ENCODE measurements around the gene PACRG.

The PACRG gene

DNA sequence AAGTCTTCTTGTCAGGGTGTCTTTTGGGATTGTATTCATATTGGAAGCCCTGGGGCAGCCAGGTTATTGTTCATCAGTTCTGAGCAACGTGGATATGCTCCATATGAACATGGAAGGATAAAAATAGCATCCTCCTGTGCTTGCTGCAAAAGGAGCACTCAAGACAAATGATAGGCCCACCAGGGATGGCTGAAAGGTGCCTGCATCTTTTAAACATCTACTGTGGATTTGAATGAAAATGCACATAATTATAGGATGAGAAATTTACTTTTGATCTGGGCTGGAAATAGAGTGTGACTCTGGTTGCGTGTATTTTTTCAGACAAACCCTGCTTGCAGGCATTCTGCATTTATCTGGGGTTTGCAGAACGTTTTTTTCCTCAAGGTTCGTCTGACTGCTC, 299.1 kb downstream of the PACRG start:
- no peak for DNase-seq

DNA sequence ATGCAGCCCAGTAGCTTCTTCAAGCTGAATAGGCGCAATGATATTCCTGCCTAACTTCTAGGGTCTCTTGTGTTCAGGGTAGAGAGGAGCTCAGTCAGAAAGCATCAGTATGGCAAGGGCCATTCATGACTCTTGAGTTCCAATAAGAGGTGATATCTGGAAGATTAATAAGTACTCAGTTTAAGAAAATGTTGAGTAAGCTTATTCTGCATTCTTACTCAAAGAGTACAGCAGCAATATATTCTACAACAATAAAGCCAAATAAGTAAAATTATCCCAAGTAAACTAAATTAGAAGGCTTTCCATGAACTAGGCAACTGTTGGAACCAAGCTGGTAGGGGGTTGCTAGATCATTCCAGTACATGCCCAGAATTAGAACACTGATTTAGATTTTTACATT, 303.2 kb downstream of the PACRG start:
- DNase-seq: no peak

DNA sequence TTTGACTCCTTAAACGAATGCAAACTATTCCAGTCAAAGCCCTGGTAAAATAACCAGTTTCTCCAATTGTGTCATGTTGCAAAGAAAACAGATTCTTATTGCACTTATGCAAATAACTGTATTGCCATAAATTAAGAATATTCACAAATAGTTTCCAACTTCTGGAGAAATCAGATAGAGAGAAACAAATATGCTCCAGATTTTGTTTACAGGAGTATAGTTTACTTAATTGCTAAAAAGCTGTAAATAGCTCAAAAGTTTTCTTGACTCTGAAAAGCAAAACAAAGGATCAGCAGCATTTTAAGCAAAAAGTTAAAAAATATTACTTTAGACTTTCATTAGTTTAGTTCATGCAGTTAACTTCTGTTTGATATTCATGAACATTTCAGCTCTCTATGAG, 304.2 kb downstream of the PACRG start:
- DNase-seq: no peak

DNA sequence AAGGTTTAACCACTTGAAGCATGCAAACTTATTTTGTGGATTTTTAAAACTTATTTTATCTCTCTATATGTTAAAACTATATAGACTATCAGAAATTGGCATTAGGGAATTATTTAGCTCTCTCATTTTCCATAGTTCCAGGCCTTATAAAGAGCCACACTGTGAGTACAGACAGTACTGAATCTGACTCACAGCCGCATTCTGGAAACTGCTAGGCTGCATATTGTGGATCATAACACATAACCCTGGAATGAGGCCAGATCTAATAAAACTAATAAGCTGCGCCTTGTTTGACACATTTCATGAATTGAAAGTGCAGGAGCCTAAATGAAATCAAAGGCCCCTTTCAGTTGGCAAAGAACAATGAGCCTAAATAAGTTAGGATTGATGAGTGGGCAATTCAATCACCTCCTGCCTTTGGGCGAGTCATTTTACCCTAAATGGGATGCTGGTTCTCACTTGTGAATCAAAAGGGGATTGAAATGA, 308.4 kb downstream of the PACRG start:
- peak; percentile 21 for DNase-seq

DNA sequence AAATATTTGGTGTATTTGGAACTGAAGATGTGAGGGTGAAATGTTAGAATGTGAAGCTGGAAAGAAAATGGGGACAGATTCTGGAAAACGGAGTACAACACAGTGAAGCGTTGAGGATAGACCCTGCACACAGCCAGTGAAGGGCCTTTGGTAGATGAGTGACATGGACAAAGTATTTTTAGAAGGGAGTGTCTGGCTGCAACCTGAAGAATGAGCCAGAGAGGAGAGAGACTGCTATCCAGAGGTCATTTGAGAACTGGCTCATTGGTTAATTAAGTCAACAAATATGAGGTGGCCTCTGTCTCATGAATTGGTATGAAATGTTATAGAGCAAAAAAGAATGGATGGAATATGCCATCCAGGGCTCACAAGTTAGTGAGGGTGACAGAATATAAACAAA, 310.5 kb downstream of the PACRG start:
- no peak for DNase-seq

DNA sequence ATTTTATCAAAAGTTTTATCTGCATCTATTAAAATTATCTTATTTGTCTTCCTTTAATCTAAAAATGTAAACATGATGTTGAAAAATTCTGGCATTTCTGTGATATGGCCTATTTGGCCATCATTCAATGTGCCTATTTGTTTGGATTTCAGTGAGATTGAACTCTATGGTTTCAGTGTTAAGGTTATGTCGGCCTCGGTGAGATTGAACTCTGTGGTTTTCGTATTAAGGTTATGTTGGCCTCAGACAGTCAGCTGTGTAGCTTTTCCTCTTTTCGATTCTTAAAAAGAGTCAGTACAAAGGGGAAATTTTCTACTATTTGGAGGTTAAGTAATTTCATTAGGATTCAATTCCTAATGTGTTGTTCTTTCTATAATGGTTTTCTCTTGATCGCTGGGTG, 320.6 kb downstream of the PACRG start:
- DNase-seq: no peak

DNA sequence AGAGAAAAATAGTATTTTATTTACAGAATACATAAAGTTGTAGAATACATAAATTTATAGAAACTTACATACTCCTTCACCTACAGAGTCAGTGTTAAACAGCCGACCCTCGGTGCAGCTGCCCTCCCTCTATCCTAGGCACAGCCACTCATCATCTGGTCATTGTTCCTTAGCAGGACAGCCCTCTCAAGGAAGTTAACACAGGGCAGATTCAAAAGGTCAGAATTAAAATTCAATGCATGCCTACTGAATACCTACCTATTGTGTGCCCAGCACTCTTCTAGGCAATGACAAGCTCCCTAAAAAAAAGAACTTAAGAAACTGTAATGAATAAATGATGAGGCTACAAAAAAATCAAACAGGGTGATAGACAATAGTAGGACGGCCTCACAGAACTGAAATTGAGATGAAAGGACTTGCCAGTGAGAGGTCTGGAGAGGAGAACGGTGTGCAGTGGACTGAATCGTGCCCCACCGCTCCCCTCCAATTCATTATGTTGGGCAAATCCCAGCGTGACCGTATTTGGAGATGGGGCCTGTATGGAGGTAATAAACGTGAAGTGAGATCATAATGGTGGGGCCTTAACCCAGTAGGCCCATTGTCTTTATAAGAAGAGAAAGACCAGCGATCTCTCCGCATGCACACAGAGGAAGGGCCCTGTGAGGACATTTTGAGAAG, 326.0 kb downstream of the PACRG start:
- DNase-seq: no peak

DNA sequence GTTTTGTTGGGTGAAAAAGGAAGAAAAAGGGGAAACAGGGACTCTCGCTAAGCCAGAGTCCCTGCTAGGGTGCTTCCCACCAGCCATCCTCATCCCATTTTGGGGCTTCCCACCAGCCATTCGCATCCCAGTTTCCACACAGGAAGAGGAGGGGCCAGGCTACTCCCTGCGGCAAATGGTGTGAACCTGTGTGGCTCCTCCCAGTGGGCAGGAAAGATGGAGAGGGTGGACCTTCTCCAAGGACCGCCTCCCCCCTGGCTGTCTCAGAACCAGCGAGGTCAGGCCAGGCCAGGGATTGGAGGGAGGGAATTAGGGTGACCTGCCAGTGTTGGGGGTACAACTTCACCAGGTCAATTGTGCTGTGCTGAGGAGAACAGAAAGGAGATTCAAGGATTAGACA, 326.9 kb downstream of the PACRG start:
- DNase-seq: no peak

DNA sequence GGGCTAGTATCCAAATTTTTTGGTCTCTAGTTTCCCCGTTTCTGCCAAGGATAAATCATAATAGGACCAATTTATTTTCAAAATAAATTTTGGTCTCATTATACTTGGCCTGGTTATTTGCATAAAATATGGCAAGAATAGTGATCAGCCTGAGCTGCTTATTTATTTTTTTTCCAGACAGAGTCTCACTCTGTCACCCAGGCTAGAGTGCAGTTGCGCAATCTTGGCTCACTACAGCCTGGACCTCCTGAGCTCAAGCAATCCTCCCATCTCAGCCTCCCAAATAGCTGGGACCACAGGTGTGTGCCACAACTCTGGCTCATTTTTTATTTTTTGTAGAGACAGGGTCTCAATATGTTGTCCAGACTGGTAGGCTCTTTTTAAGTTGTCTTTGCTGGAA, 329.5 kb downstream of the PACRG start:
- no peak for DNase-seq

DNA sequence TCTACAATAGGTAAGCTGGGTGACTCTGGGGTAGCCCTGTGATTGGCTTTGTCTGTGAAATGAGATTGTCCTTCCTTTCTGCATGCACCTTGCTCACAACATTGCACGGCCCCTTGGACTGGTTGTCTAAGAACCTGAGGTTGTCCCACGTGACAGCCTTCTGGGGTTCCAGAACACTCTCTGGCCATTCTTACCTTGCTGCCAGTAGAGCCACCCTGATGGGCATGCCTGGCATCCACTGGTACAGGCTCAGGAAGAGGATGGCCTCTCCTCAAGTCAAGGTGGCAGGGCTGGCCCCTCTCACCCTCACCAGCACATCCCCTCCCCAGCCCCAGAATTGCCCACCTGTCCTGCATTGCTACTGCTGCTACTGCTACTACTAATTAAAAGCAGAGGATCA, 335.0 kb downstream of the PACRG start:
- DNase-seq: no peak

DNA sequence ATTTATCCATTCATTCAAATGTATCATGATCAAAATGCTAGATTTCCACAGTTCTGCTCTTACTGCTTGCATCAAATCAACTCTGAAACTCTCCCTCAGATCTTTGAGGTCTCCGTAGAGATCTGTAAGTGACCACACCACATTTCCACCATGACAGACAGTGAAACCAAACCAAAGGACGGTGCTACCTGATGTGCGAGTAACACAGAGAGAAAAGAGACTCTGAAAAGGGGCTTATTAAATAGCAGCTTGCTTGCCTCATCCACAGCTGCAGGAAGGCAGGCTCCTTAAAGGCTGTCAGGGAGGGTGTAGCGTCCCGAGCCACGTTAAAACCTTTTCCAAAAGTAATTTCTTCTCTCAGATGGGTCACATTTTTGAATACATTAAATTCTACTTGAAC, 335.8 kb downstream of the PACRG start:
- DNase-seq: no peak

DNA sequence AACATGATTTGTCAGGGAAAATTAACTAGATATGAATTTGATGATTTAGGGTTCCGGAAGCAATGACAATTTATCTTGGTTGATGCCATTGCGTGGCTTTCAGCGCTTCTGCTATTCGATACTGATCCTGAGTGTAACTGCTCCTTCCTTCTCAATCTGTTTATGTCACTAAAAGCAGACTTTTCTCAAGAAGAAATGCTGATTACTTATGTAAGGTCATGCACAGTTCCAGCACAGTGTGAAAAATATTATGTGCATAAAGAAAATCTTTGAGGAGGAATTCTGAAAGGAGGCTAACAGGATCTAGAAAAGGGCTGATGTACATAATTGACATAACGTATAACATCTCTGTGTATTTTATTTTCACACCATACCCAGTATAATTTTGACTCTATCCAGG, 336.6 kb downstream of the PACRG start:
- DNase-seq: no peak

DNA sequence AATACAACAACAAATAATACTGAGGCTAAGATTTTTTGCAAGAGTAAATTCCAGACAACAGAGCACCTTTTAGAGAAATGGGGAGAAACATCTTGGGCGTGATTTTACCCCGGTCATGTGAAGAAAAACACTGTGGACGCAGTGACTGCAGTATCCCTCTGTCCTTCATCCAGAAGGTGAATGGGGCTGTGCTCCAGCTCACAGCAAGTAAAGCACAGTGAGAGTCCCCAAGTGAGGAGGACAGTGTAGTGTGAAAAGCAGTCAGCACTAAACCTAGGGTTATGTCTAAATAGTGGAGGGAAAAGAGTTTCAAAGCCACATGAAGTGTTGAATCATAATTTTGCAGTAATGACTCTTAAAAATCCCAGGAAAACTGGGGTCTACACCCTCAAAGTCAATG, 338.4 kb downstream of the PACRG start:
- no peak for DNase-seq

DNA sequence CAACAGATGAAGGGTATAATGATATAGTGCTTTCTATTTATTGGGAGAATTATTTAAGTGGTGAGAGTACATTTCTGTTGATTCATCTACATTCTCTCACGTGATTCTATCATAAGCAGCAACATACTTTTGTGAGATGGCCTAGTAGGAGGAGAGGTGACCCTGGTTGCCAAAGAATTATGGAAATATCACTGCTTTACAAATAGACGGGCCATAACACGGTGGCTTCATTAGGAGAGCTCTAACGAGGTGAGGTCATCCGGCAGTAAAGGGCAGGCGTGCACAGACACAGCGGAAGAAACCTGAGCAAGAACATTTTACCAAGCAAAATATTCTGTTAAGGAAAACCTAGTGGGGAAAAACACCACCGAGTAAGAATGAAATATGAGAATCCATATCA, 349.4 kb downstream of the PACRG start:
- DNase-seq: no peak

DNA sequence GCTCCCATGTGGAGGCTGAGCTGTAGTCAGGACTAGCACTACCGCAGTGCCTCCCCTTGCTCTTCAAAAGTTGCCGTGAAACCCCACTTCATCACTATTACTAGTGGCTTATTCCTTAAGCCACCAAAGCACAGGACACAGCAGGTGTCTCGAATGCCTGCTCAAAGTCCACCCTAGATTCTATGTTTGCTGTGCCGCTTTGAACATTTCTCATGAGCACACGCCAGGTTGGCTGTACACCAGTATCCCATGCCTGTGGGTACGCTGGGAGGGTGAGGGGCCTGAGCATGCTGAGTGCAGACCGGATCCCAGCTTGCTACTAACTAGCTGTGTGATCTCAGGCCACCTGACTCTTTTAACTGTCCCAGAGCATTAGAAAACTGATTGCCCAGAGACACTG, 350.9 kb downstream of the PACRG start:
- no peak for DNase-seq

DNA sequence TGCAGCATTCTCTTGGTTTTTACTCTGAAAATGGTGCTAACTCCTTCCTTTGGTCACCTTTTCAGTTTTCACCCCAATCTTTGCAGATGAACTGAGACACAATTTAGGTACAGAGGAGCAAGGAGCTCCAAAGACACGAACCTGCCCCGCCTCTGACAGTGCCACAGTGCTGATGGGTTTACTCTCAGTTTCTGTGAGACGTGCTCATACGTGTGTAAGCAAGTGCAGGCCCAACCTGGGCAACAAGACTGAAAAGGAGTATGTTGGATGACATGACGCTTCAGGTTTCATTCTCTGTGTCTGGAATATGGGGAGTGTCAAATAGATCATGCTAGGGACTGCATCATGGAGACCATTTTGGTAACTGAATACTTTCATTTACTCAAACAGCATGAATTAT, 352.5 kb downstream of the PACRG start:
- no peak for DNase-seq

DNA sequence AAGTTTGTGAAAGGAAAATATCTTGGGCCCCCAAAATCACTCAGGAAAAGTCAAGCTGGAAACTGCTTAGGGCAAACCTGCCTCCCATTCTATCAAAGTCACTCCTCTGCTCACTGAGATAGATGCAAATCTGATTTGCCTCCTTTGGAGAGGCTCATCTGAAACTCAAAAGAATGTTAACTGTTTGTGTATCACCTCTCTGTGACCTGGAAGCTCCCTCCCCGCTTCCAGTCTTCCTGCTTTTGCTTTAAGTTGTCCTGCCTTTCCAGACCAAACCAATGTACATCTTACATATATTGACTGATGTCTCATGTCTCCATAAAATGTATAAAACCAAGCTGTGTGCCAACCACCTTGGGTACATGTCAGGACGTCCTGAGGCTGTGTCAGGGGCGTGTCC, 355.4 kb downstream of the PACRG start:
- DNase-seq: no peak

DNA sequence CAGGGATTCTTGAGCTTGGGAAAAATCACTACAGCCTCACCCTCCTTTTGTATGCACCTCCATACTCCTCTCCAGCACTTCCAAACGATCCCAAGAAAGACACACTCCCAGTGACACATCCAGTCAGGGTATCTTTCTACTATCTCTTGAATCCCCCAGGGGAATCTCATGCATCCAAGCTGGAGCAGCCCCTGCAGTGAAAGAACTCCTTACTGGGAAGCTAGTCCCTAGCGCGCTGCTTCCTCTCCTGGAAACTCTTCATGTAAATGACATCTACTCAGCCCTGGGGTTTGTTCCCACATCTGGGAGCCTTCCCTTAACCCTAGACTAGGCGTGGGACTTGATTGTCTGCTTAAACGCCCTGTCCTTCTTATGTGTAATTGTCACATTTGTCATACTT, 357.7 kb downstream of the PACRG start:
- DNase-seq: no peak

DNA sequence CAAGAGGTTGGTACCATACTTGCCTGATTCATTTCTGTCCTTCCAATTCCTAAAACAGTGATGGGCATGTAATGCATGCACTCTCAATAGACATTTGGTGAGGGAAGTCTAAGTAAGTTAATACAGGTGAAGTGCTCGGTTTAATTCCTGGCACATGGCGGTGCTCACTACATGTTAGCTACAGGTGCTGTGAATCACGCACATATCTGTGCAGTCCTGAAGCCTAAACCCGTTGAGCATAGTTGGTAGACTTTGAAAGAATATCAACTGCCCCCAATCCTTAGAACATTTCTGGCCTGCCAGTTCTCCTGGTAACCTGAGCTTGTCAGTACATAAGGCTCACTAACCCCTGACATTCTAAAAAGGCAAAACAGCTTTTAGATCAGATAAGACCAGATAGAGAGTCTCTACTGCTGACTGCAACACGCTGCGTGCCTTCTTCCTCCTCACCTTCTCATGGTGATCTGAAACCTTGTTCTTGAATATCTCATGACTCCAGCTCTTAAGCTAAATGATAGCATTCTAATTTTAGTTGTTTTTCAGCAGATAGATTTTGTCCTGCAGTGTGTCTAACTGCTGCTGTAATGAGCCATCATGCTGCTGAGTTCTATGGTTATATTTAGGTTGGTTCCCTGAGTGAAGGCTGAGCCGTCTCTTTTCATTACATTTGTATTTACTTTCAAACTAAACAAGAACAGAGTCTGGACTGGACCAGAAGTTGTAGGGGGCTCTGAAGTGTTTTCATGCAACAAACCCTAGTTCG, 358.3 kb downstream of the PACRG start:
- no peak for DNase-seq

DNA sequence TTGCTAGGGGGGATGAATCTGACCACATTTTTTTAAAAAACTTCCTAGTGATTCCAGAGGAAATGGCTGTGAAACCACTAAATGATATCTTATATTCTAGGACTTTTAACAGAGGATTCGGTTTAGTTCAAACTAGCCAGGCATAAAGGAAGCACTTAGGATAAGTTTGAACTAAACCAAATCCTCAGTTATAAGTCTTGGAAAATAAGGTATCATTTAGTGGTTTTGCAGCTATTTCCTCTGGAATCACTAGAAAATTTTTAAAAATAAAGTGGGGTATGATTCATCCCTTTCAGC, 358.8 kb downstream of the PACRG start:
- DNase-seq: peak; percentile 72

DNA sequence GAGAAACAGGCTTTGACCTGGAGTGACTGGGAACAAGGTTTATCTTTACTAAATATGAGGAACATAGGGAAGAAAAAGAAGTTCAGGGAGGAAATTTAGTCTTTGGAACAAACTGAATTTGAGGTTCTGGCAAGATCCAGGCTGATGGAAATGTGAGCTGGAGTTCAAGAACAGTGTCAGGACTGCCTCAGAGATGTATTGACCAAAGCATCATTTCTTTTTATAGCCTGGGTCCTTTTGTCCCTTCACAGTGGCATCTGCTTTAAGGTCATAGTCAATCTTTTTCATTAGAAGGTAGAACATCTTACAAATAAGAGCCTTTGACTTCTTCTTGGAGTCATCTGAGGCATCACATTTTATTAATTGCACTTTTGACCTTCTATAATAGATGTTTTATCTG, 360.2 kb downstream of the PACRG start:
- DNase-seq: no peak

DNA sequence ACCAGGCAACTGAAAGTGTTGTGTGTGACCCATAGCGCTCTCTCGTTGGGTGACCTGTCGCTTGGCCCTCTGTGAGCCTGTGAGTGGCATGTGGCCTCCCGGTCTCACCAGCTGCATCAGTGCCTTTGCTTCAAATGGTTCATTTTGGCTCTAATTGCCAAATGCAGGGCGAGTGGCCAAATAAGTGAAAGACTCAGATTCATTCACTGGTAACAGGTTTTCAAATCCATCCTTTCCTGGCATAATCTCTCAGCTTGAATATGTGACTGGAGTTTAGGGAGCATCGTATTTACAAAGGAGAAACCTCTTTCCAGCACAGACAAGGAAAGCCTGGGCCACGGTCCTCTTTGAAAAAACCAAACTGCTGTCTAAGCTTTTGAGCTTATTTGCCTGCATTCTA, 365.1 kb downstream of the PACRG start:
- DNase-seq: no peak

DNA sequence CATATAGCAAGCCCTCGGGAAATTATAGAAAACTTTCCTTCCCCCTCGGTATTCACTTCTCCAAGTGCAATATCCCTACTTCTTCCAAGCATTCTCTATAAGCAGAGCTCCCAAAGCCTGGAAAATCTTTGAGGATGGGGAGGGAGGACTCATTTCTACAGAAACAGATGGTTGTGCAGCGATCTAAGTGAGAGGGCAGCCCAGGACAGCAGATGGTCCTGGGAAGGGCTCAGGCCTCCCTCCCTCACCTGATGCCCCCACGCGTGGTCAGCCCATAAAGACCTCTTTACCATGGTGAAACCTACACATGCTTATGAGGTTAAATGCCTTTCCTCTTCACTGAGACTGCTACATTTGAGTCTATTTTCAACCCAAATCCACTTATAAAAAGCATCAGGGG, 367.1 kb downstream of the PACRG start:
- DNase-seq: no peak

DNA sequence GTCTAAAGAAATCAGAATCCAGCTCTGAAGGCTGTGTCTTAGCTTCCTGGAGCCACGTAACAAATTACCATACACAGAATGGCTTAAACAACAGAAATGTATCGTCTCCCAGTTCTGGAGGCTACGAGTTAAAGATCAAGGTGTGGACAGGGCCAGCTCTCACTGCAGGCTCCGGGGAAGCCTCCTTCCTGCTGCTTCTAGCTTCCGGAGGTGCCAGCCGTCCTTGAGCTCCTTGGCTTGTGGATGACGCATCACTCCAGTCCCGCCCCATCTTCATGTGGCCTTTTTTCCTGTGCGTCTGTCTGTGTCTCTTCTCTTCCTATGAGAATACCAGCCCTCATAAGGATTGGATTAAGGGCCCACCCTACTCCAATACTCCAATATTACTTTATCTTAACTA, 367.6 kb downstream of the PACRG start:
- DNase-seq: no peak

DNA sequence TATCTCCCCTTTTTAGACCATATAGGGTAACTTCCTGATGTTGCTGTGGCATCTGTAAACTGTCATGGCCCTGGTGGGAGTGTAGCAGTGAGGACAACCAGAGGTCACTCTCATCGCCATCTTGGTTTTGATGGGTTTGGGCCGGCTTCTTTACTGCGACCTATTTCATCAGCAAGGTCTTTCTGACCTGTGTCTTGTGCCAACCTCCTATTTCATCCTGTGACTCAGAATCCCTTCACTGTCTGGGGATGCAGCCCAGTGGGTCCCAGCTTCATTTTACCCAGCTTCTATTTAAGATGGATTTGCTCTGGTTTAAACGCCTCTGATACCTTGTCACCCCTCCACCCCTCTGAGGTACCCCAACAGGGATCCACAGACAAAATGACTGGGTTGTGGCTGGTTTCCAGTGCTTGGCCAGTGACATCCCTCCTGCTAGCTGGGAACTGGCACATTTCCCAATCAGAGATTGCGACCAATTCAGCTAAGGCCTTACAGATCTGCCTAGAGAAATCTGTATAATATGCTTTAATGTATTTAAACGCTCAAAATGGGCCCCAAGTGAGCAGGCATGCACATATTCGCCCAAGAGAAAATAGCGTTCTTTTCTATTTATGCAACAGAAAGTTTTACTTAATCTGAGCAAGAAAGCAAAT, 371.2 kb downstream of the PACRG start:
- no peak for DNase-seq
